ENCODE results near the gene TBC1D2. TPM values are rescaled to one million over a fixed set of nuclear protein-coding genes. Genes with fewer than 3 reads are reported as not detected.

The TBC1D2 gene
- total and polyA plus RNA-seq, 2 donors (not counting 3 experiments of a cell fraction or from before 2014, with no cell fraction given), result 3.4 to 4.5 TPM

GRCh38 chr9:98162613-98163012, 92.8 kb downstream of the TBC1D2 start:
- H3K4me1 ChIP-seq (ENCODE audit: control insufficient read depth, extremely low read depth, insufficient read depth, low read length), result no peaks in the 10 kb centered on the region
- no peak overlapping the region for H3K4me2 ChIP-seq (ENCODE audit: insufficient read depth, low read length)
- H3K9ac ChIP-seq (replicated peaks; ENCODE audit: extremely low read depth, insufficient read depth, low read length), result no peak overlapping the region
- no peak for TF ChIP-seq POLR2AphosphoS5 (IDR thresholded peaks at IDR 0.05; ENCODE audit: insufficient read depth, low read depth, low read length)
- TF ChIP-seq CTCF (IDR thresholded peaks at IDR 0.05; ENCODE audit: extremely low read depth in 1 of 2, insufficient read depth in 1 of 2, low read depth in 1 of 2, low read length in 2 of 2), result no peak
- TF ChIP-seq MAX (IDR thresholded peaks at IDR 0.05; ENCODE audit: insufficient read depth, insufficient read length), result no peak
- TF ChIP-seq MYC (IDR thresholded peaks at IDR 0.05; ENCODE audit: low read depth, low read length), result no peak
- TF ChIP-seq POLR2A (IDR thresholded peaks at IDR 0.05; ENCODE audit: low read depth, low read length), result no peak
- TF ChIP-seq GATA2 (IDR thresholded peaks at IDR 0.05; ENCODE audit: insufficient read depth, insufficient read length, low read depth, low read length), result no peak
- no peak for TF ChIP-seq JUN (IDR thresholded peaks at IDR 0.05; ENCODE audit: borderline replicate concordance, insufficient read depth, insufficient read length, low read depth)
- TF ChIP-seq EZH2 (IDR thresholded peaks at IDR 0.05; ENCODE audit: borderline replicate concordance, low read depth, low read length, severe bottlenecking), result no peak
- no peak for TF ChIP-seq FOS (IDR thresholded peaks at IDR 0.05; ENCODE audit: borderline replicate concordance, insufficient read depth, low read length)
- H3K36me3 ChIP-seq (ENCODE audit: control insufficient read depth in 2 of 2, extremely low read depth in 1 of 2, insufficient read depth in 2 of 2, low read length in 2 of 2), result no peaks in the 10 kb centered on the region
- BruUV-seq (replicated peaks), result no TSS peak
- no peaks in the 10 kb centered on the region for H3K79me2 ChIP-seq (ENCODE audit: control insufficient read depth, insufficient read depth, low read length)
- ChIA-PET CTCF (no interaction called here), POLR2A (no interaction called here)
- FAIRE-seq (no peak), DNase-seq (ENCODE audit: low read depth, low spot score) (no peak)
- no peaks in the 10 kb centered on the region for H3K9me1 ChIP-seq (replicated peaks; ENCODE audit: control insufficient read depth, extremely low read depth, insufficient read depth, low read length)
- H2AFZ ChIP-seq (ENCODE audit: low read depth, low read length), result no peak overlapping the region
- H3K4me3 ChIP-seq (replicated peaks in 1 of 3; ENCODE audit: insufficient read depth in 1 of 3, low read depth in 1 of 3, low read length in 3 of 3), result no peak overlapping the region
- H3K9me3 ChIP-seq (replicated peaks; ENCODE audit: control insufficient read depth, insufficient read depth, low read length), result no peaks in the 10 kb centered on the region
- H3K27ac ChIP-seq (ENCODE audit: insufficient read depth, low read depth, low read length), result no peak overlapping the region
- intact Hi-C loops (cut with micrococcal nuclease), result no loop called here
- no peaks in the 10 kb centered on the region for H3K27me3 ChIP-seq (ENCODE audit: control insufficient read depth in 2 of 2, insufficient read depth in 2 of 2, low read length in 2 of 2)
- dilution Hi-C loops (cut with MboI; ENCODE audit: extremely low pct_ligation_motif_present, low sequenced_read_pairs), result no loop called here
- no peaks in the 10 kb centered on the region for H4K20me1 ChIP-seq (replicated peaks; ENCODE audit: control insufficient read depth, extremely low read depth, insufficient read depth, low read length)

Data from endothelial cell of umbilical vein (primary cell).